Measurements from ENCODE around the gene CD300LD.

CD300LD gene

GRCh38 chr17:74599448-74599939, 7.4 kb upstream of the CD300LD start:
- H3K4me3 ChIP-seq (ENCODE audit: low read depth, low read length), result no peak overlapping the region
- TF ChIP-seq CTCF (IDR thresholded peaks at IDR 0.05; ENCODE audit: low read depth, low read length), result no peak

DNA sequence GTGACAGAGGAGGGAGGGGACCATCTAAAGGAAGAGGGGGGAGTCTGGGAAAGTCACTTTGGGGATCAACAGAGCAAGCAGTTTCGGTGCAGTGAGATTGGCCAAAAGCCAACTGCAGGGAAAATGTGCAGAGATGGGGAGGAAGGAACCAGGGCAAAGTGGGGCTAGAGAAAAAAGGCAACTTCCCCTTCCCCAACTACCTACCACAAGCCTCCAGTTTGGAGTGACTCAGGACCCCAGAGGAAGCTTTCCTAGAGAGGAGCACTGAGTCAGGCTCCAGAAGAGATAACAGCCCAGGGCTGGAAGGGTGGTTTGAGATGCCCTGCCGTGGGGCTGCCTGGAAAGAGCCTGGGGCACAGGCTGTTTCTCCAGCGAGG, 6.9 kb upstream of the CD300LD start:
- no peak overlapping the region for H3K4me3 ChIP-seq (ENCODE audit: low read depth, low read length)
- no peak for TF ChIP-seq CTCF (IDR thresholded peaks at IDR 0.05; ENCODE audit: low read depth, low read length)

GRCh38 chr17:74598346-74599022, 6.4 kb upstream of the CD300LD start:
- TF ChIP-seq CTCF (IDR thresholded peaks at IDR 0.05; ENCODE audit: low read depth, low read length), result no peak
- no peak overlapping the region for H3K4me3 ChIP-seq (ENCODE audit: low read depth, low read length)

GRCh38 chr17:74597069-74597790, 5.1 kb upstream of the CD300LD start:
- H3K4me3 ChIP-seq (ENCODE audit: low read depth, low read length), result no peak overlapping the region
- no peak for TF ChIP-seq CTCF (IDR thresholded peaks at IDR 0.05; ENCODE audit: low read depth, low read length)

DNA sequence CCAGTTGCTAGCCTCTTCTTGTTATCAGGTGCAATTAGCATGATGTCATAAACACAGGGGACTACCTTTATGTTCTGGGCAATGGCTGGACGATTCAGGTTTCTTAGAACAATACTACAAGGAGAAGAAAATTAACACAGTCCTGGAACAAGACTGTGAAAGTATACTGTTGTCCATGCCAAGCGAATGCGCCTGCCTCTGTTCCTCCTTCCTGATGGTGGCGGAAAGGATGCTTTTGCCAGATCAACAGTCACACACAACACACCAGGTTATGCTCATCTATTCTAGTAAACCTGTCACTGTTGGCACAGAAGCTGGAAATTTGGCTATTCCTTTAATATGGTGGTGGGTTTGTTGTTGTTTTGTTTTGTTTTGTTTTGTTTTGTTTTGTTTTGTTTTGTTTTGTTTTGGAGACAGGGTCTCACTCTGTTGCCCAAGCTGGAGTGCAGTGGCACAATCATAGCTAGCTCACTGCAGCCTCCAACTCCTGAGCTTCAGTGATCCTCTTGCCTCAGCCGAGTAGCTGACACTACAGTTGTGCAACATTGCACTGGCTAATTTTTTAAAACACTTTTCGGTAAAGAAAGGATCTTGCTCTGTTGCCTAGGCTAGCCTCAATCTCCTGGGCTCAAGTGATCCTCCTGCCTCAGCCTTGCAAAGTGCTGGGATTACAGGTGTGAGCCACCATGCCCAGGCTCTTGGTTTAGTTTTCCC, 3.1 kb upstream of the CD300LD start:
- TF ChIP-seq CTCF (IDR thresholded peaks at IDR 0.05; ENCODE audit: low read depth, low read length), result no peak

GRCh38 chr17:74591503-74591902, 580 bp downstream of the CD300LD start:
- TF ChIP-seq CTCF (IDR thresholded peaks at IDR 0.05; ENCODE audit: low read depth, low read length), result no peak
- H3K4me3 ChIP-seq (ENCODE audit: low read depth, low read length), result no peak overlapping the region

More for the DNA sequence above, 3.1 kb upstream of the CD300LD start:
- H3K4me3 ChIP-seq (ENCODE audit: low read depth, low read length), result no peak overlapping the region

GRCh38 chr17:74585711-74586110, 6.4 kb downstream of the CD300LD start:
- no peak for TF ChIP-seq CTCF (IDR thresholded peaks at IDR 0.05; ENCODE audit: low read depth, low read length)
- H3K4me3 ChIP-seq (ENCODE audit: low read depth, low read length), result no peak overlapping the region

Measured in WI38 (cell line).